WI38 (cell line): ENCODE measurements around the gene RALBP1.

Source experiments
- H3K4me3 ChIP-seq: 2 replicates; pipeline ENCODE4 v1.5.1; 2011; ENCODE audit warnings: low read depth, mild to moderate bottlenecking, control low read depth, low read length
- CTCF ChIP-seq: IDR thresholded peaks from 2 replicates; pipeline ENCODE4 v1.5.1; 2012; ENCODE audit warnings: low read depth, mild to moderate bottlenecking, control low read depth, low read length

The RALBP1 gene

GRCh38 chr18:9526458-9526857, 51.1 kb downstream of the RALBP1 start:
- no peak overlapping the region for H3K4me3 ChIP-seq

GRCh38 chr18:9530226-9531009, 55.1 kb downstream of the RALBP1 start:
- H3K4me3 ChIP-seq = no peak overlapping the region
- TF ChIP-seq CTCF = no peak

More at GRCh38 chr18:9526458-9526857, 51.1 kb downstream of the RALBP1 start:
- TF ChIP-seq CTCF = no peak

- TF ChIP-seq CTCF = no peak
- no peak overlapping the region for H3K4me3 ChIP-seq
These were observed 56.6 kb downstream of the RALBP1 start for GRCh38 chr18:9531791-9532410.

GRCh38 chr18:9534844-9535243, 59.5 kb downstream of the RALBP1 start:
- H3K4me3 ChIP-seq = no peak overlapping the region
- no peak for TF ChIP-seq CTCF

- H3K4me3 ChIP-seq = no peak overlapping the region
- no peak for TF ChIP-seq CTCF
These were observed 60.2 kb downstream of the RALBP1 start for GRCh38 chr18:9535430-9535991.

- no peak for TF ChIP-seq CTCF
- H3K4me3 ChIP-seq = no peak overlapping the region
These were observed 61.2 kb downstream of the RALBP1 start for GRCh38 chr18:9536354-9537152.
